Liver (tissue), 9 donors: ENCODE results near the gene CDSN. TPM values are rescaled to one million over a fixed set of nuclear protein-coding genes. Genes with fewer than 3 reads are reported as not detected.

Experiments
- DNase-seq: peaks from one replicate; pipeline ENCODE4 v3.0.0-alpha.2; 2017; ENCODE audit warnings: low spot score
- H3K27ac ChIP-seq, 2 donors: one replicate each; pipeline ENCODE4 v1.7.0; 2013; ENCODE audit warnings: inconsistent platforms in 2 of 2, low read length in 2 of 2, control low read depth in 1 of 2, low read depth in 1 of 2, mild to moderate bottlenecking in 1 of 2
- H3K27me3 ChIP-seq, 4 donors: one replicate each; pipeline versions ENCODE4 v1.6.1 to v1.7.0; 2013; ENCODE audit warnings: low read length in 3 of 4, inconsistent platforms in 1 of 4, mild to moderate bottlenecking in 1 of 4, moderate library complexity in 1 of 4; ENCODE audit not compliant: control insufficient read depth in 4 of 4, insufficient read depth in 4 of 4
- H3K36me3 ChIP-seq, 4 donors: one replicate each; pipeline versions ENCODE4 v1.6.1 to v1.7.0; 2013; ENCODE audit warnings: low read length in 3 of 4, mild to moderate bottlenecking in 3 of 4, low read depth in 1 of 4, moderate library complexity in 1 of 4; ENCODE audit not compliant: control insufficient read depth in 4 of 4, insufficient read depth in 3 of 4
- H3K4me1 ChIP-seq, 4 donors: one replicate each; pipeline versions ENCODE4 v1.6.1 to v1.7.0; 2013; ENCODE audit warnings: low read length in 3 of 4, mild to moderate bottlenecking in 3 of 4, moderate library complexity in 1 of 4; ENCODE audit not compliant: control insufficient read depth in 4 of 4, insufficient read depth in 4 of 4
- H3K4me3 ChIP-seq, 3 donors: one replicate each; pipeline versions ENCODE4 v1.6.1 to v1.7.0; 2013; ENCODE audit warnings: low read length in 3 of 3, control low read depth in 1 of 3, low read depth in 1 of 3, mild to moderate bottlenecking in 1 of 3
- H3K9ac ChIP-seq, 2 donors: one replicate each; pipeline ENCODE4 v1.7.0; 2013; ENCODE audit warnings: low read length in 2 of 2, mild to moderate bottlenecking in 2 of 2, moderate library complexity in 2 of 2, control low read depth in 1 of 2, low read depth in 1 of 2
- H3K9me3 ChIP-seq, 4 donors: one replicate each; pipeline versions ENCODE4 v1.6.1 to v1.7.0; 2013; ENCODE audit warnings: low read length in 3 of 4; ENCODE audit not compliant: control insufficient read depth in 4 of 4
- ATF3 ChIP-seq: IDR thresholded peaks from 2 replicates; pipeline ENCODE4 v1.6.1; 2016; ENCODE audit warnings: antibody characterized with exemption
- CTCF ChIP-seq: fragments of 150-350 bp; IDR thresholded peaks from 2 replicates; pipeline ENCODE4 v1.5.1; 2017; ENCODE audit warnings: improper control_type of control experiment, low read depth, low read length; ENCODE audit not compliant: missing input control
- EGR1 ChIP-seq, 2 donors: IDR thresholded peaks; 2 replicates each; pipeline ENCODE4 v1.6.1; 2016 to 2018; ENCODE audit warnings: antibody characterized with exemption in 2 of 2, low read depth in 2 of 2
- FOXA1 ChIP-seq: IDR thresholded peaks from 2 replicates; pipeline ENCODE4 v1.6.1; 2016; ENCODE audit warnings: antibody characterized with exemption
- FOXA2 ChIP-seq: IDR thresholded peaks from 2 replicates; pipeline ENCODE4 v1.6.1; 2016; ENCODE audit warnings: antibody characterized with exemption
- HNF4A ChIP-seq, 2 donors: conservative IDR thresholded peaks; 2 replicates each; pipeline ENCODE4 v1.6.1; 2016; ENCODE audit warnings: antibody characterized with exemption in 2 of 2, mild to moderate bottlenecking in 2 of 2
- HNF4G ChIP-seq: IDR thresholded peaks from 2 replicates; pipeline ENCODE4 v1.6.1; 2016; ENCODE audit warnings: antibody characterized with exemption
- JUND ChIP-seq, 2 donors: IDR thresholded peaks; 2 replicates each; pipeline ENCODE4 v1.6.1; 2016; ENCODE audit warnings: antibody characterized with exemption in 2 of 2
- NR2F2 ChIP-seq: IDR thresholded peaks from 2 replicates; pipeline ENCODE4 v1.6.1; 2016; ENCODE audit warnings: antibody characterized with exemption
- REST ChIP-seq: IDR thresholded peaks from 2 replicates; pipeline ENCODE4 v1.6.1; 2016; ENCODE audit warnings: antibody characterized with exemption, mild to moderate bottlenecking
- RXRA ChIP-seq, 2 donors: IDR thresholded peaks; 2 replicates each; pipeline ENCODE4 v1.6.1; 2017 to 2018; ENCODE audit warnings: antibody characterized with exemption in 2 of 2, mild to moderate bottlenecking in 1 of 2
- SP1 ChIP-seq: IDR thresholded peaks from 2 replicates; pipeline ENCODE4 v1.6.1; 2018; ENCODE audit warnings: antibody characterized with exemption, mild to moderate bottlenecking
- YY1 ChIP-seq: IDR thresholded peaks from 2 replicates; pipeline ENCODE4 v1.6.1; 2016; ENCODE audit warnings: antibody characterized with exemption, mild to moderate bottlenecking
- WGBS: extraction: QIAGEN DNeasy Blood & Tissue Kit; methylation state at CpG from one replicate; pipeline ENCODE4 v1.1.7; 2013; 5-methylcytosine and 5-hydroxymethylcytosine counted together
- polyA plus RNA-seq, 2 donors: library from polyadenylated mRNA; stranded (reverse) in 1 of 2; unstranded in 1 of 2; fragments of 200-250 nt in 1 of 2; fragments of >200 nt in 1 of 2; fragmentation: Nextera tagmentation in 1 of 2; extraction: Ambion mirVana in 1 of 2; gene quantifications; one replicate each; pipeline versions ENCODE4 v1.2.1 to v1.2.3, GENCODE V29; 2013 to 2015
- total RNA-seq, 2 donors: library from RNA; depleted of rRNA; stranded (reverse); fragments of >200 nt; gene quantifications; one replicate each; pipeline ENCODE4 v1.2.3, GENCODE V29; 2014
- donor health status: healthy.
- donor health status: healthy.
- donor health status: healthy.
- donor health status: healthy.
- donor health status: healthy.

The CDSN gene
- total and polyA plus RNA-seq, 4 donors: not detected

GRCh38 chr6:31103136-31103535 lies 17.1 kb downstream of the CDSN start:
- Histone ChIP-seq H3K9ac (no peak overlapping the region), H3K27ac (no peak overlapping the region), H3K36me3 (no peaks in the 10 kb centered on the region), H3K27me3 (no peaks in the 10 kb centered on the region), H3K4me3 (no peak overlapping the region), H3K9me3 (no peaks in the 10 kb centered on the region), H3K4me1 (no peaks in the 10 kb centered on the region)
- TF ChIP-seq NR2F2 (no peak), REST (no peak), SP1 (no peak)
- DNase-seq: no peak
- WGBS: 92% methylated on average over 2 of the region's 2 CpGs

GRCh38 chr6:31098449-31098938 lies 21.8 kb downstream of the CDSN start:
- Histone ChIP-seq H3K27me3 (no peaks in the 10 kb centered on the region), H3K27ac (no peak overlapping the region), H3K9ac (no peak overlapping the region), H3K4me1 (no peaks in the 10 kb centered on the region), H3K36me3 (no peaks in the 10 kb centered on the region), H3K4me3 (no peak overlapping the region), H3K9me3 (no peaks in the 10 kb centered on the region)
- TF ChIP-seq ATF3 (no peak), HNF4G (no peak), YY1 (no peak), RXRA (IDR thresholded peaks at IDR 0.05) (no peak), HNF4A (conservative IDR thresholded peaks at IDR 0.05) (no peak), EGR1 (IDR thresholded peaks at IDR 0.05; ENCODE audit: low read depth in 2 of 2) (no peak), JUND (IDR thresholded peaks at IDR 0.05) (no peak), FOXA1 (no peak), REST (no peak), CTCF (no peak), NR2F2 (no peak), FOXA2 (no peak), SP1 (no peak)
- WGBS: 94% methylated on average over 4 of the region's 4 CpGs
- no peak for DNase-seq
